Fibroblast of lung (primary cell): ENCODE measurements around the gene EMID1.

Experiments
- CTCF ChIP-seq, 2 donors: IDR thresholded peaks in 1 of 2; conservative IDR thresholded peaks in 1 of 2; 1 replicate in 1 of 2; 2 replicates in 1 of 2; pipeline ENCODE4 v1.5.1; 2011 to 2012; ENCODE audit warnings: low read length in 2 of 2, control low read depth in 1 of 2, inconsistent platforms in 1 of 2, low read depth in 1 of 2, mild to moderate bottlenecking in 1 of 2
- EZH2 ChIP-seq: IDR thresholded peaks from 2 replicates; pipeline ENCODE4 v1.5.1; 2012; ENCODE audit warnings: low read length, control low read depth, mild to moderate bottlenecking; ENCODE audit errors: missing control alignments

GRCh38 chr22:29251981-29252911, 46.5 kb downstream of the EMID1 start:
- TF ChIP-seq CTCF (conservative IDR thresholded peaks at IDR 0.05 in 1 of 2, IDR thresholded peaks at IDR 0.05 in 1 of 2; ENCODE audit: low read depth in 1 of 2, low read length in 2 of 2) (no peak), EZH2 (no peak)
